Ovary (tissue), 9 donors: ENCODE measurements around the gene BTBD9. TPM values are rescaled to one million over a fixed set of nuclear protein-coding genes. Genes with fewer than 3 reads are reported as not detected.

Experiments used
- DNase-seq, 5 donors: peaks; one replicate each; pipeline ENCODE4 v3.0.0-alpha.2; 2019 to 2020
- H3K27ac ChIP-seq, 2 donors: fragments of 200-600 bp; one replicate each; pipeline versions ENCODE4 v1.5.1 to v1.8.0; 2019 to 2022
- H3K27me3 ChIP-seq: fragments of 200-600 bp; one replicate; pipeline ENCODE4 v1.8.0; 2022
- H3K36me3 ChIP-seq: fragments of 200-600 bp; sonication (generic); one replicate; pipeline ENCODE4 v1.5.1; 2019
- H3K4me1 ChIP-seq: one replicate; pipeline ENCODE4 v1.8.1; 2013; ENCODE audit warnings: mild to moderate bottlenecking, moderate library complexity; ENCODE audit not compliant: insufficient read depth
- H3K4me3 ChIP-seq: fragments of 200-600 bp; sonication (generic); one replicate; pipeline ENCODE4 v1.5.1; 2017
- H3K9me3 ChIP-seq, 2 donors: fragments of 200-600 bp in 1 of 2; sonication (generic) in 1 of 2; one replicate each; pipeline versions ENCODE4 v1.5.1 to v1.8.1; 2013 to 2019; ENCODE audit warnings: mild to moderate bottlenecking in 1 of 2, moderate library complexity in 1 of 2
- CTCF ChIP-seq, 3 donors: fragments of 450-650 bp in 2 of 3; fragments of 200-600 bp in 1 of 3; IDR thresholded peaks; one replicate each; pipeline versions ENCODE4 v1.5.1 to v1.8.0; 2016 to 2022; ENCODE audit warnings: antibody characterized with exemption in 3 of 3, mild to moderate bottlenecking in 1 of 3
- EP300 ChIP-seq: sonication (generic); formaldehyde crosslinking; IDR thresholded peaks from one replicate; pipeline ENCODE4 v1.6.1; 2017; ENCODE audit warnings: antibody characterized with exemption
- POLR2A ChIP-seq: fragments of 450-650 bp; IDR thresholded peaks from one replicate; pipeline ENCODE4 v1.6.1; 2017; ENCODE audit warnings: antibody characterized with exemption, mild to moderate bottlenecking, moderate library complexity
- WGBS, 3 donors: extraction: QIAGEN DNeasy Blood & Tissue Kit in 1 of 3; methylation state at CpG; one replicate each; pipeline versions ENCODE4 v1.1.5 to v1.1.7; 2013 to 2017; 5-methylcytosine and 5-hydroxymethylcytosine counted together
- intact Hi-C, 4 donors: fragments of 100-400 bp; cut with DNase I; formaldehyde crosslinking; loops; one replicate each; pipeline versions ENCODE4 v1.11.0 to v1.15.1; 2022 to 2023
- polyA plus RNA-seq, 2 donors: library from polyadenylated mRNA; stranded (reverse); fragments of 200-250 nt in 1 of 2; fragments of 350-450 nt in 1 of 2; fragmentation: Illumina TruSeq in 1 of 2; extraction: RNeasy Lipid Tissue Mini Kit (QIAGEN cat#74804) in 1 of 2; gene quantifications; one replicate each; pipeline ENCODE4 v1.2.3, GENCODE V29; 2013 to 2014
- total RNA-seq, 7 donors: library from RNA; depleted of rRNA in 2 of 7; stranded (reverse); fragments of >200 nt in 2 of 7; fragmentation: NEBNext Ultra II Directional in 3 of 7; extraction: Animal tissue kit (Norgen Biotek cat#: 25700) in 3 of 7; gene quantifications; one replicate each; pipeline versions ENCODE4 v1.1.0 to v1.2.4, GENCODE V29; 2016 to 2023
- donor health status: DM: no; HTN: no; CAD: no; lungs with moderate emphysema.
- donor health status: DM: no; HTN: no; CAD: no.
- donor health status: Bipolar disorder and iron deficiency.
- donor health status: DM: yes; HTN: yes; CAD: no.
- donor health status: DM: no; HTN: no; CAD: no.
- donor health status: DM: yes; HTN: yes; CAD: no.

The BTBD9 gene
- total and polyA plus RNA-seq, 9 donors: 7.2 to 28.8 (median 21.0) TPM

GRCh38 chr6:38160831-38161230, 478.9 kb downstream of the BTBD9 start:
- no peak for TF ChIP-seq EP300
- TF ChIP-seq POLR2A: no peak
- no peak for TF ChIP-seq CTCF (IDR thresholded peaks at IDR 0.05)
- intact Hi-C loops: no loop called here
- H3K27me3 ChIP-seq: no peaks in the 10 kb centered on the region
- WGBS, 3 donors: 93 to 97% (median 97%) methylated on average over 25 of the region's 25 CpGs
- no peaks in the 10 kb centered on the region for H3K36me3 ChIP-seq
- no peaks in the 10 kb centered on the region for H3K9me3 ChIP-seq
- no peaks in the 10 kb centered on the region for H3K4me1 ChIP-seq
- no peak for DNase-seq
- no peak overlapping the region for H3K4me3 ChIP-seq
- H3K27ac ChIP-seq: no peak overlapping the region

GRCh38 chr6:38159596-38159995, 480.1 kb downstream of the BTBD9 start:
- TF ChIP-seq EP300 (no peak), CTCF (IDR thresholded peaks at IDR 0.05) (no peak), POLR2A (no peak)
- Histone ChIP-seq H3K4me1 (no peaks in the 10 kb centered on the region), H3K27ac (no peak overlapping the region), H3K36me3 (no peaks in the 10 kb centered on the region), H3K9me3 (no peaks in the 10 kb centered on the region), H3K4me3 (no peak overlapping the region), H3K27me3 (no peaks in the 10 kb centered on the region)
- WGBS, 3 donors: 91 to 93% (median 92%) methylated on average over 8 of the region's 8 CpGs
- intact Hi-C loops: no loop called here
- no peak for DNase-seq

- Histone ChIP-seq H3K27me3 (no peaks in the 10 kb centered on the region), H3K27ac (no peak overlapping the region), H3K4me3 (no peak overlapping the region), H3K4me1 (no peaks in the 10 kb centered on the region), H3K9me3 (no peaks in the 10 kb centered on the region), H3K36me3 (no peaks in the 10 kb centered on the region)
- no peak for DNase-seq
- WGBS, 3 donors: 89 to 96% (median 89%) methylated on average over 14 of the region's 14 CpGs
- intact Hi-C loops: no loop called here
- no peak for TF ChIP-seq CTCF (IDR thresholded peaks at IDR 0.05)
- TF ChIP-seq EP300: no peak
- TF ChIP-seq POLR2A: no peak
Observed at GRCh38 chr6:38158762-38159350, 480.9 kb downstream of the BTBD9 start.

- no peak for TF ChIP-seq CTCF (IDR thresholded peaks at IDR 0.05)
- TF ChIP-seq EP300: no peak
- no peak for TF ChIP-seq POLR2A
- Histone ChIP-seq H3K9me3 (no peaks in the 10 kb centered on the region), H3K27me3 (no peaks in the 10 kb centered on the region), H3K4me3 (no peak overlapping the region), H3K27ac (no peak overlapping the region), H3K36me3 (no peaks in the 10 kb centered on the region), H3K4me1 (no peaks in the 10 kb centered on the region)
- no peak for DNase-seq
- WGBS, 3 donors: 87 to 91% (median 89%) methylated on average over 11 of the region's 11 CpGs
- intact Hi-C loops: no loop called here
Observed at GRCh38 chr6:38157905-38158304, 481.8 kb downstream of the BTBD9 start.
